B cell (primary cell): ENCODE data around the gene UGT1A6.

Experiments used
- EZH2 ChIP-seq: IDR thresholded peaks from 2 replicates; pipeline ENCODE4 v1.6.1; 2012; ENCODE audit warnings: borderline replicate concordance, low read depth, mild to moderate bottlenecking, moderate library complexity, low read length; ENCODE audit not compliant: insufficient read depth, poor library complexity, severe bottlenecking
- TF ChIP-seq, protein P1 (sequence below): fragments of 200-600 bp; IDR thresholded peaks from one replicate; pipeline ENCODE4 v1.8.0; 2022; ENCODE audit warnings: antibody characterized with exemption, mild to moderate bottlenecking

DNA sequence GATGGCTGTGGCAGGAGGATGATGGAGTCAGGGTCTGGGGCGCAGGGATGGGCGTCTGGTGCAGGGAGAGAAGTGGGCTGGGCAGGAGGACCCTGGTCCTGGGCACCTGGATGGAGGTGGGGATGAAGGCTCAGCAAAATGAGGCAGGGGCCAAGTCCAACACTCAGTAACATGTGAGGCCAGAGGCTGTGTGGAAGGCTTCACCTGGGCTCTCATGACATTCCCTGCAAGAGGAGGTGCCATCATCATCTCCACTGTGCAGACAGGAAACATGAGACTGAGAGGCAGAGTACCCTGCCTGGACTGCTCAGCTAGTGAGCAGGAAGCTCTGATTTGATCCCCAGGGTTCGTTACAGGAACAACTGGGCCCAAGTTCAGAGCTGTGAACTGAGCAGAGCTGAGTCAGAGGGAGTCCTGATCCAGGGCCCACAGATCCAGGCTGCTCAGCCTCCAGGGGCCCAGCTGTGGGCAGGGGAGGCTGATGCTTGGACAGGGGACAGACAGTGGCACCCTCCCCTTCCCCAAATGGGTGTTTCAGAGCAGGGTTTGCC, 124.7 kb downstream of the UGT1A6 start:
- TF ChIP-seq EZH2, result no peak
- TF ChIP-seq, protein P1, sequence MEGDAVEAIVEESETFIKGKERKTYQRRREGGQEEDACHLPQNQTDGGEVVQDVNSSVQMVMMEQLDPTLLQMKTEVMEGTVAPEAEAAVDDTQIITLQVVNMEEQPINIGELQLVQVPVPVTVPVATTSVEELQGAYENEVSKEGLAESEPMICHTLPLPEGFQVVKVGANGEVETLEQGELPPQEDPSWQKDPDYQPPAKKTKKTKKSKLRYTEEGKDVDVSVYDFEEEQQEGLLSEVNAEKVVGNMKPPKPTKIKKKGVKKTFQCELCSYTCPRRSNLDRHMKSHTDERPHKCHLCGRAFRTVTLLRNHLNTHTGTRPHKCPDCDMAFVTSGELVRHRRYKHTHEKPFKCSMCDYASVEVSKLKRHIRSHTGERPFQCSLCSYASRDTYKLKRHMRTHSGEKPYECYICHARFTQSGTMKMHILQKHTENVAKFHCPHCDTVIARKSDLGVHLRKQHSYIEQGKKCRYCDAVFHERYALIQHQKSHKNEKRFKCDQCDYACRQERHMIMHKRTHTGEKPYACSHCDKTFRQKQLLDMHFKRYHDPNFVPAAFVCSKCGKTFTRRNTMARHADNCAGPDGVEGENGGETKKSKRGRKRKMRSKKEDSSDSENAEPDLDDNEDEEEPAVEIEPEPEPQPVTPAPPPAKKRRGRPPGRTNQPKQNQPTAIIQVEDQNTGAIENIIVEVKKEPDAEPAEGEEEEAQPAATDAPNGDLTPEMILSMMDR, result no peak
